HepG2 (cell line): ENCODE data around the gene MAGEB10. TPM values are rescaled to one million over a fixed set of nuclear protein-coding genes. Genes with fewer than 3 reads are reported as not detected.

Experiments
- ATAC-seq: fragments of 200-7000 bp; cut with Tn5 transposase; 3 replicates; pipeline ENCODE4 v1.9.1; 2020; ENCODE audit warnings: mild to moderate bottlenecking, moderate library complexity
- BruUV-seq: library from RNA; stranded (reverse); fragments of 400-500 nt; replicated peaks from 2 replicates; lab custom pipeline; 2021; lab: Mats Ljungman, UMichigan
- CTCF ChIA-PET: fragments of 300-600 bp; formaldehyde crosslinking; extraction: SDS; loops from one replicate; lab custom pipeline; 2021; ENCODE audit warnings: low total read pairs, inconsistent platforms, low intra/inter-chr PET ratio; lab: Yijun Ruan, JAX
- POLR2A ChIA-PET: fragments of 350-600 bp; sonication (Branson Sonifier 250); formaldehyde crosslinking; loops from one replicate; lab custom pipeline; 2020; ENCODE audit warnings: antibody characterized with exemption, inconsistent platforms; lab: Yijun Ruan, JAX
- DNase-seq: peaks from one replicate; pipeline ENCODE4 v3.0.0-alpha.2; 2015; ENCODE audit warnings: low spot score
- FAIRE-seq: peaks from 3 replicates; lab custom pipeline; 2011; peaks lifted over from hg19 to GRCh38; lab: Jason Lieb, UNC
- H2AFZ ChIP-seq: one replicate; pipeline ENCODE4 v1.6.1; 2011; ENCODE audit warnings: low read length, inconsistent platforms
- H3K27ac ChIP-seq: fragments of 300-600 bp; 3 replicates; pipeline ENCODE4 v1.8.0; 2011; ENCODE audit warnings: mixed run types, mild to moderate bottlenecking, mixed read lengths, low read length, inconsistent platforms; ENCODE audit not compliant: insufficient read depth; ENCODE audit errors: extremely low read length
- H3K27me3 ChIP-seq, 2 experiments: fragments of 200-600 bp in 1 of 2; 2 replicates in 1 of 2; 3 replicates in 1 of 2; pipeline versions ENCODE4 v1.6.0 to v1.8.0; 2011; ENCODE audit warnings: low read length in 2 of 2, mild to moderate bottlenecking in 2 of 2, moderate library complexity in 2 of 2, inconsistent platforms in 1 of 2; ENCODE audit not compliant: insufficient read depth in 2 of 2, control insufficient read depth in 1 of 2
- H3K36me3 ChIP-seq, 2 experiments: fragments of 200-600 bp in 1 of 2; replicated peaks in 1 of 2; 2 replicates in 1 of 2; 3 replicates in 1 of 2; pipeline versions ENCODE4 v1.5.1 to v1.8.0; 2011; ENCODE audit warnings: low read length in 2 of 2, inconsistent platforms in 1 of 2; ENCODE audit not compliant: insufficient read depth in 2 of 2, control insufficient read depth in 1 of 2
- H3K4me1 ChIP-seq: 2 replicates; pipeline ENCODE4 v1.5.1; 2012; ENCODE audit warnings: low read length, inconsistent platforms; ENCODE audit not compliant: insufficient read depth
- H3K4me2 ChIP-seq: 2 replicates; pipeline ENCODE4 v1.6.0; 2011; ENCODE audit warnings: low read depth, low read length, inconsistent platforms
- H3K4me3 ChIP-seq, 3 experiments: fragments of 200-600 bp in 1 of 3; sonication (generic), shearing (Covaris generic) in 1 of 3; replicated peaks in 1 of 3; 2 replicates each; pipeline ENCODE4 v1.5.1; 2011 to 2016; ENCODE audit warnings: low read length in 3 of 3, inconsistent platforms in 2 of 3, low read depth in 2 of 3, mild to moderate bottlenecking in 2 of 3, control low read depth in 1 of 3, mixed read lengths in 1 of 3; ENCODE audit not compliant: insufficient read depth in 1 of 3
- H3K79me2 ChIP-seq: one replicate; pipeline ENCODE4 v1.6.1; 2011; ENCODE audit warnings: low read length, inconsistent platforms; ENCODE audit not compliant: insufficient read depth
- H3K9ac ChIP-seq: 2 replicates; pipeline ENCODE4 v1.6.0; 2011; ENCODE audit warnings: mild to moderate bottlenecking, low read depth, low read length, inconsistent platforms; ENCODE audit not compliant: insufficient read depth
- H3K9me3 ChIP-seq: 2 replicates; pipeline ENCODE4 v1.5.1; 2012; ENCODE audit warnings: mild to moderate bottlenecking, low read length
- H4K20me1 ChIP-seq: 2 replicates; pipeline ENCODE4 v1.6.0; 2011; ENCODE audit warnings: inconsistent platforms, mild to moderate bottlenecking, low read length, moderate library complexity; ENCODE audit not compliant: insufficient read depth
- ARHGAP35 ChIP-seq: sonication (generic); formaldehyde crosslinking; IDR thresholded peaks from 2 replicates; pipeline ENCODE4 v1.9.0; 2022; ENCODE audit warnings: mild to moderate bottlenecking, inconsistent platforms, moderate library complexity, missing genetic modification reagents, borderline replicate concordance
- BRD4 ChIP-seq: sonication (generic); formaldehyde crosslinking; IDR thresholded peaks from 2 replicates; pipeline ENCODE4 v1.4.0; 2020; ENCODE audit warnings: missing genetic modification reagents
- GTF2F1 ChIP-seq: fragments of 150-350 bp; IDR thresholded peaks from 2 replicates; pipeline ENCODE4 v1.6.1; 2014; ENCODE audit warnings: low read length
- HNRNPH1 ChIP-seq: fragments of 200-400 bp; formaldehyde crosslinking; optimal IDR thresholded peaks from 2 replicates; pipeline ENCODE3; 2017; ENCODE audit warnings: mild to moderate bottlenecking, low read depth, low read length
- JDP2 ChIP-seq: sonication (generic); formaldehyde crosslinking; IDR thresholded peaks from 2 replicates; pipeline ENCODE4 v1.8.1; 2022; ENCODE audit warnings: missing genetic modification reagents, borderline replicate concordance
- MAFF ChIP-seq: IDR thresholded peaks from 2 replicates; pipeline ENCODE4 v1.6.1; 2011; ENCODE audit warnings: low read depth, low read length, improper control_type of control experiment
- MXI1 ChIP-seq: IDR thresholded peaks from 3 replicates; pipeline ENCODE4 v1.6.1; 2012; ENCODE audit warnings: low read depth, low read length, inconsistent platforms, borderline replicate concordance
- SRSF1 ChIP-seq: fragments of 200-400 bp; formaldehyde crosslinking; optimal IDR thresholded peaks from 2 replicates; pipeline ENCODE3; 2017; ENCODE audit warnings: mild to moderate bottlenecking, low read depth, low read length, moderate library complexity
- TAF15 ChIP-seq: fragments of 200-400 bp; formaldehyde crosslinking; IDR thresholded peaks from one replicate; pipeline ENCODE4 v1.6.1; 2018; ENCODE audit warnings: mild to moderate bottlenecking, low read depth, low read length; ENCODE audit not compliant: poor library complexity, severe bottlenecking
- TFDP1 ChIP-seq: IDR thresholded peaks from 2 replicates; pipeline ENCODE4 v1.6.1; 2016; ENCODE audit warnings: missing compliant biosample characterization, missing genetic modification reagents, borderline replicate concordance
- ZNF20 ChIP-seq: sonication (generic); formaldehyde crosslinking; IDR thresholded peaks from 2 replicates; pipeline ENCODE4 v1.4.0; 2020; ENCODE audit warnings: mild to moderate bottlenecking, moderate library complexity, missing genetic modification reagents
- ZNF644 ChIP-seq: IDR thresholded peaks from 2 replicates; pipeline ENCODE4 v1.6.1; 2016; ENCODE audit warnings: low read depth
- ZNF841 ChIP-seq: sonication (generic); formaldehyde crosslinking; IDR thresholded peaks from 2 replicates; pipeline ENCODE4 v1.8.1; 2023; ENCODE audit warnings: missing genetic modification reagents, borderline replicate concordance
- ZNF878 ChIP-seq: sonication (generic); formaldehyde crosslinking; IDR thresholded peaks from 2 replicates; pipeline ENCODE4 v1.8.1; 2023; ENCODE audit warnings: mild to moderate bottlenecking, missing genetic modification reagents, moderate library complexity
- WGBS: methylation state at CpG from one replicate; pipeline ENCODE4 v1.1.6; 2017; ENCODE audit warnings: low lambda C conversion rate; 5-methylcytosine and 5-hydroxymethylcytosine counted together
- in situ Hi-C: cut with HindIII; loops from 2 replicates; pipeline ENCODE4 v1.10.0; 2017; ENCODE audit warnings: low pct_unique_long_range_greater_than_20kb; ENCODE audit not compliant: extremely low pct_ligation_motif_present
- intact Hi-C: fragments of 100-400 bp; cut with micrococcal nuclease; formaldehyde crosslinking; loops from one replicate; pipeline ENCODE4 v1.10.0; 2022; ENCODE audit not compliant: unreplicated experiment
- polyA plus RNA-seq, 8 experiments: library from polyadenylated mRNA; depleted of rRNA in 3 of 8; stranded (reverse) in 7 of 8; unstranded in 1 of 8; fragments of >200 nt; fragmentation: Illumina TruSeq in 4 of 8; extraction: Trizol in 4 of 8; gene quantifications; 2 replicates each; pipeline versions ENCODE4 v1.2.1 to v1.2.3, GENCODE V29; 2011 to 2016; ENCODE audit warnings: low read depth in 4 of 8, missing spikeins in 1 of 8, mixed read lengths in 1 of 8; ENCODE audit not compliant: insufficient read depth in 1 of 8
- total RNA-seq, 5 experiments: library from RNA; depleted of rRNA; stranded (reverse); fragments of >200 nt; fragmentation: Illumina TruSeq; extraction: Trizol; gene quantifications; 2 replicates each; pipeline ENCODE4 v1.2.3, GENCODE V29; 2016; ENCODE audit warnings: low read depth in 1 of 5

Gene MAGEB10
- total and polyA plus RNA-seq, 2 of the 13 experiments (the other 11 are each of a cell fraction or from before 2014, with no cell fraction given), result not detected

- CTCF ChIA-PET, result no interaction called here
These were observed 56.0 kb downstream of the MAGEB10 start for GRCh38 chrX:27863809-27864208.

More at GRCh38 chrX:27863809-27864208, 56.0 kb downstream of the MAGEB10 start:
- H3K9me3 ChIP-seq, result no peaks in the 10 kb centered on the region
- DNase-seq (no peak), ATAC-seq (no peak), FAIRE-seq (no peak)
- TF ChIP-seq MAFF, result no peak
- no peak for TF ChIP-seq MXI1
- TF ChIP-seq TFDP1, result no peak
- no peak for TF ChIP-seq ZNF20 (CRISPR knock-in tag)
- no peak for TF ChIP-seq SRSF1
- no peak for TF ChIP-seq ZNF644
- TF ChIP-seq ZNF841 (CRISPR knock-in tag), result no peak
- TF ChIP-seq BRD4 (CRISPR knock-in tag), result no peak
- no peak for TF ChIP-seq TAF15
- no peak for TF ChIP-seq ZNF878 (CRISPR knock-in tag)
- no peak for TF ChIP-seq JDP2 (CRISPR knock-in tag)
- TF ChIP-seq GTF2F1, result no peak
- TF ChIP-seq ARHGAP35 (CRISPR knock-in tag), result no peak
- TF ChIP-seq HNRNPH1, result no peak
- no peak overlapping the region for H3K9ac ChIP-seq
- H3K27ac ChIP-seq, result no peak overlapping the region
- no peak overlapping the region for H3K4me2 ChIP-seq
- no peaks in the 10 kb centered on the region for H3K36me3 ChIP-seq
- no peak overlapping the region for H2AFZ ChIP-seq
- WGBS, result 100% methylated on average over 2 of the region's 35 CpGs
- no peaks in the 10 kb centered on the region for H3K4me1 ChIP-seq
- no TSS peak for BruUV-seq
- in situ Hi-C loops, result no loop called here
- H3K27me3 ChIP-seq, result no peaks in the 10 kb centered on the region
- intact Hi-C loops, result no loop called here
- no peak overlapping the region for H3K4me3 ChIP-seq
- POLR2A ChIA-PET, result no interaction called here
- H4K20me1 ChIP-seq, result no peaks in the 10 kb centered on the region
- H3K79me2 ChIP-seq, result no peaks in the 10 kb centered on the region

Other genes starting within 250 kb of the MAGEB10 start
- not detected in 2 replicates for gene DCAF8L2, start 217.6 kb upstream of the MAGEB10 start, total RNA-seq (2016; rRNA removed; fragmentation: Illumina TruSeq; extraction: Trizol)
- not detected in 2 replicates for gene DCAF8L2, start 217.6 kb upstream of the MAGEB10 start, polyA plus RNA-seq (2011; rRNA removed)
- not detected in 2 replicates for gene DCAF8L1, start 173.5 kb downstream of the MAGEB10 start, total RNA-seq (2016; rRNA removed; fragmentation: Illumina TruSeq; extraction: Trizol)
- not detected in 2 replicates for gene DCAF8L1, start 173.5 kb downstream of the MAGEB10 start, polyA plus RNA-seq (2011; rRNA removed)